ENCODE measurements around the gene TMEM63C.

The TMEM63C gene

DNA sequence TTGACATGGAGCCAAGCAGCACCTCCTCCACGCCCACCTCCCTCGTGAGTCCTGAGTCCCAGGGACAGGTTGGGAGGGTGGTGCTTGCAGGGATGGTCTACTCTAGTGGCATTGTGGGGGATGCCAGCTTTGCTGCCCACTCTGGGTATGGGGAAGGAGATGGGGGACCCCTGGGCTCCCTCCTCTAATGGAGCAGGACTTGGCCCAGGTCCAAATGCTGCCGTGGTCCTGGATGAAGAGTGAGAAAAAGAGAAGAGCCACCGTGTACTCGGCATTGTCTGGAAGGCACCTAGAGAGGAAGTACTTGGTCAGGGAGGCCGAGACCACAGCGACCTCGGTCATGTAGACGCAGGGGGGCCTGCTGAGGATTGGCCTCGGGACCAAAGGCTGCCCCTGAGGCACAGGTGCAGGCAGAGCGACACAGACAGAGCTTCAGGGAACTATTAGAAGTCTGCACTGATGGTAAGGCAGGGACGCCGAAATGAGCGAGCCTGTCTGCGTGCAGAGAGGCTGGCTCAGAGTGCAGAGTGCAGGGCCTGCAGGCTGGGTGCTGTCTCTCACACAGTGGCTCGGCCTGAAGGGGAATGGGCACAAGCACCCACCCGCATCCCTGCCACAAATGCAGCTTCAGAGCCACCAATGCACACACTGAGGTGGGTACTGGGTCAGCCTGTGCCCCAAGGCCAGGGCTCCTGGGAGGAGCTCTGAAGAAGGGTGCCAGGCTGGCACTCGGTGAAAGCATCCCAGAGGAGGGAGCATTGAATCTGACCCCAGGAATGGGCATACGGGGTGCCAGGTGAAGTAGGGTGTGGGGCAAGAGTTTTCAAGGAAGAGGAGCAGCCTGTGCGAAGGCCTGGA is 72.0 kb downstream of the TMEM63C start:
- DNase-seq (ENCODE audit: low read depth) = no peak

DNA sequence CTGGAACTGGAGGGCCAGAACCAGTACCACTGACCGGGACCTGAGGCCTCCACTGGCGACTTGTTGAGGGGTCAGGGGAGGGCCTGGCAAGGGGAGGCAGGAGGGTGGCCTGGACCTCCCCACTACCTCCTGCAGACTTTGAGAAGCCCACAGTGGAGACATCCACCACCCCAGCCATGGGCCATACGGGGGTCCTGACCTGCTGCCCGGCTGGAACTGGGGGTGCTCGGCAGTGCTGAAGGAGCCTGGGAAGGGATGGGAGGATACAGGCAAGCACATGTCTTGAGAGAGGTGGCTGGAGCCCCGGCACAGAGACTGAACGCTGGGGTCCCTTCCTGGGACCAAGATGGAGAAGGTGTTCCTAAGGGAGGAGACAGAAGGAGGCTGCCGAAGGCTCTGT is 75.1 kb downstream of the TMEM63C start:
- no peak for DNase-seq (ENCODE audit: low read depth)

DNA sequence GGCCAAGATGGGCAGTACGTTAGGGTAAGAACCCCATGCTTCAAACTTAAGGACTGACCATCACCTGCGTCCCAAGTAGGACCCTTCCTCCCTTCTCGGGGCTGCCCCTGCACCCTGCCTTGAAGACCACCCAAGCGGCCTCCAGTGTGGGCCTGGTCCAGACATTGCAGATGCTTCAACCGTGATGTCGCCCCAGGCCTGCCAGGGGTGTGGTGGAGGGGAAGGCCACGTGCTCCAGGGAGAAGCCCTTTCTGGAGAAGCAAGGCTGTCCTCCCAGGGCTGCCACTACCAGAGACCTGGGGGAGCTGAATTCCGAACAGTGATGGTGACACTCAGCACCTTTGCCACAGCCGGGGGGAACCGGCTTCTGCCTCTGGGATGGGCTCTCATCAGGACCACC is 76.1 kb downstream of the TMEM63C start:
- no peak for DNase-seq (ENCODE audit: low read depth)

DNA sequence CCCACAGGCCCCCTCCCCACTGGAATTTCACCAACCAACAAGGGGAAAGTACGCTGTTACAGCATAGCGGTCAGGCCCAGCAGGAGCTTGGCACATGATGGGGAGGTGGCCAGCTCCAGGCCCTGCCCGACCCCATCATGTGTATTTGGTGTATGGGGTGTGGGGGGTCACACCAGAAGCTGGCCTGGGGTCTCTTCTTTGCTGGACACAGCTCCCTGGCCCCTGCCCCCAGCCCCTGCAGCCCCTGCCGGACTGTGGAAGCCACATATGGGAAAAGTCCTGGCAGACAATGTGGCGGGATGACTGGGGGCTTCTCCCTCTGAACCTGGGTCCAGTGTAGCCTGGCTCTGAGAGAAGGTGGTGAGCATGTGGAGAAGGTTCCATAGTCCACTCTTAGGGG is 77.0 kb downstream of the TMEM63C start:
- no peak for DNase-seq (ENCODE audit: low read depth)

DNA sequence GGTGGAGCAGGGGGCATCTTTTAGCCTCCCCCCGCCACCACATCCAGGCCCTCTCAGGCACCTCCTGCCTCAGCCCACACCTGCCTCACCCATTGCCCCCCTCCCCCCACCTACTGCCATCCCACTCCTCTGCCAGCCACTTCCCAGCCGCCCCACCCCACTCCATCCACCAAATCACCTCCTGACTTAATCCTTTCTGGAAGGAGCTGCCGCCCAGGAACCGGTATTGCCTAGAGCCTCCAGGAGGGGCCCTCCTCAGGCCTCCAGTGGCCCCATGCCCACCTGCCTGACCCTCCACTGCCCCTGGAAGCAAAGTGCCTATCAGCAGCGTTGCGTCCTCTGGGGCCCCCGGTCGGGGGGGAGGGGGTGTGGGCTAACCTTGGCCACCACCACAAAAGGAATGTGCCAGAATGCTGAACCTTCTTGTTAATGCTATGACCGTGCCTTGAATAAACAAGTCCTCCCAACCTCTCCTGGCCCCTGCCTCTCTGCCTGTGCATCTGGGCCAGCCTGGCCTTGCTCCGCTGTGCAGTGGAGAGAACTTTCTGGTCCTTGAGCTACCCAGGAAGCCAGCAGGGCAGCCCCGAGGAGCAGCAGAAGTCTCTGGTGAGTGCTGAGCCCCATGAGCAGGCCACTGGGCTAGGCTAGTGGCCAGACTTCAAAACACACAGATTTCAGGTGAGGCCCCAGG is 77.6 kb downstream of the TMEM63C start:
- no peak for DNase-seq (ENCODE audit: low read depth)

GRCh38 chr14:77260199-77260598 is 78.6 kb downstream of the TMEM63C start:
- DNase-seq (ENCODE audit: low read depth) = no peak

DNA sequence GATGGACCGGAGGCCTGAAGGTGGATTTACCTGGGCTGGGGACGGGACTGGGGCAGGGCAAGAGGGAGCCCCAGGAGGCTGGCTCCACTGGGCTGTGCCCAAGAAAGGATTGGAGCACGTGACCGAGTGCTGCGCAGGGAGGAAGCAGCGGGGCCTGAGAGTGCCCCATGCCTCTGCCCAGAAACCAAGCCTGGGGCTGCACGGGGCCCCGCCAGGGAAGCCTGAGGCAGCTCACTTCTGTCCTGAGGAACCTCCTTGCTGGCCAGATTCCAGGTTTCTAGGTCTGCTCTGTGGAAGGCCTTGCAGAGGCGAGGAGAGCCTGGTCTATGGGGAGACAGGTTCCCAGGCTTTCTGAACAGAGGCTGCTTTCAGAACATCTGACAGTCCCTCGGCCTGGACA is 79.0 kb downstream of the TMEM63C start:
- DNase-seq (ENCODE audit: low read depth) = no peak

DNA sequence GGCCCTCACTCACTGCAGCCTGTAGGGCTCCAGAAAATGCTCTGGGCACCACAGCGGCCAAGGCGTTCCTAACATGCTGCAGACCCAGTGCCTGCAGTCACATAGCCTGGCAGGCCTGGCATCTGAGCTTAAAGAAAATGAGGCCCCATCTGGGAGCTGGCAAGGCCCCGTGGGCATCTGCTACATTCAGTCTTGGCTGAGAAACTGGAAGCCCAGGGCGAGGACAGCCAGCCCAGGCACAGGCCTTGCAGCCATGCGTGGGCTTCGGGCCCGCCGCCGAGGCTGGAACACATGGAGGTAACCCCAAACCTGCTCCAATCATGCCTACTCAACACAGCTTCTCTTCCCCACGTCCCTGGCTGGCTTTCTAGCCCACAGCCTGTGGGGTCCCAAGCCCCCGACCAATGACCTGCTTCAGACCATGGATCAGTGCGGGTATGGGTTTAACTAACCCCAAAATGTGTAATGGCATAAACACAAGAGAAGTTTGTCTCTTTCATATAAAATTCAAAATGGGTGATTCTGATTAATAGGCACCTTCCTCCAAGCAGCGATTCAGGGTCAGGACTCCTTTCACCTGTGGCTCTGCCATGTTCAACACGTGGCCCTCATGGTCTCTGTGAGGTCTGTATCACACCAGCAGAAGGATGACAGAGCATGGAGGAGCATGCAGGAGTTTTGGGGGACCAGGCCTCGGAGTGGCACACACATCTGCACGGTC is 83.0 kb downstream of the TMEM63C start:
- DNase-seq (ENCODE audit: low read depth) = no peak

DNA sequence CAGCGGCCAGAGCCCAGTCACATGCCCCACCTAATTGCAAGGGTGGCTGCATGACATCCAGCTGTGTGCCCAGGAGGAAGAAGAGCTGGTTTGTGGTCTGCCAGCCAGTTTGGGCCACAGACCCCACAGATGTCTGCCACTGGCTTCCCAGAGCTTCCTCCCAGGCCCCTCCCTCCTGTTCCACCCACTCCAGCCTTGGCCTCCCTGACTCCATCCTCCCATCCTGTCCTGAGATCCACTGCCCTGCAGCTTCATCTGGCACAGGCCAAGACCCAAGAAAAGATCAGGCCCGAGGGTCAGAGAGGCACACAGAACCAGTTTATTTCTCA is 83.6 kb downstream of the TMEM63C start:
- DNase-seq (ENCODE audit: low read depth) = no peak

DNA sequence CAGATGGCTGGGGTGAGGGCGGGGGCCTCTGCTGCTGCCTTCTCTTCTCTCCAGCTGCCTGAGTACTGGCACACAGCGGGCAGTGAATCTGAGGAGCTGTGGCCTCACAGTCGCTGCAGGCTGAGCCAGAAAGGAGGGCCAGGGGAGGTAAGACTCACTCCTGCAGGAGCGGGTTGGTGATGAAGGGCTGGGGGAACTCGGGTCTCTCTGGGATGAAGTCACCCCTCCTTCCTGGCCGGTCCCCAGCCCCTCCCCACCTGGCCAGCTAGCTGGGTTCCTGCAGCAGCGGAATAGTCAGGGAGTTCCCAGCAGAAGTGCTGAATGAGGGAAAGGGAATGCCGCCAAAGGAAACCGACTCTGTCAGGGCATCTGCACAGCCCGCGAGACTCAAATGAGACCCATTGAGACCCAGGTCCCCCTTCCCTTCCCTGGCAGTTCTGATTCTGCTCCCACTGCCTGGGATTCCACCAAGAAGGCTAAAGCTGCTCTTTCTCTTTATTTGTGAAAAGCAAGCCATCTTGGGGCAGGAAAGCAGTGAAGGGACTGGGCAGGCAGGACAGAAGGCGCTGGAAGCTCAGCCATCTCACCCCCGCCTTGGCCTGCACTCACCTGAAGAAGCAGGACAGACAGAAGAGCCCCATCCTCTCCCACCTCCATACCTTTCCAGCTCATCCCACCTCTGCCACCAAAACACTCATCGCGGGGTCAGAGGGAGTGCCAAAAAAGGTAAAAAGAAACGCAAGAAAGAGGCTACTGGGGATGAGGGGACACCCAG is 84.2 kb downstream of the TMEM63C start:
- DNase-seq (ENCODE audit: low read depth) = no peak

DNA sequence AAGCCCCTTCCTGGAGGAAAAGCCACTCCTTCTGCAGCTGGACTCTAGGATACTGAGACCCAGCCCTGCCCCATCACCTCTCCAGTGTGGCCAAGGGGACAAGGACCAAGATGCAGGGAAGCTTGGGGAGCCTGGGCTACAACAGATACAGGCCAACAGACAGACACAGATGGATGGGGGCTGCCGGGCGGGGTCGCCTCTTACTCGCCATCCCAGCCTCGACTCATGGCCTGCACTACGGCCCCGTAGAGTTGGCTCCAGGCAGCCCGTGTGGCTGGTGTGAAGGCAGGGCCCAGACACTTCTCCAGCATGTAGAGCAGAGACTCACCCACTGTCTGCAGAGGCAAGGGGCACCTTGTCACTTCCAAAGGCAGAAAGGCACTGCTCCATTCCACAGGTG is 84.7 kb downstream of the TMEM63C start:
- no peak for DNase-seq (ENCODE audit: low read depth)

GRCh38 chr14:77267937-77268699 is 86.5 kb downstream of the TMEM63C start:
- no peak for DNase-seq (ENCODE audit: low read depth)

GRCh38 chr14:77268989-77269600 is 87.5 kb downstream of the TMEM63C start:
- no peak for DNase-seq (ENCODE audit: low read depth)

GRCh38 chr14:77270361-77271112 is 88.9 kb downstream of the TMEM63C start:
- DNase-seq (ENCODE audit: low read depth) = no peak

- no peak for DNase-seq (ENCODE audit: low read depth)
Observed at GRCh38 chr14:77271113-77271710, 89.6 kb downstream of the TMEM63C start, which contains the start of gene NGB. Gene NGB, minus strand, starts transcription at chr14:77271206. Its CDS starts 269 bp downstream, at chr14:77270937.

DNA sequence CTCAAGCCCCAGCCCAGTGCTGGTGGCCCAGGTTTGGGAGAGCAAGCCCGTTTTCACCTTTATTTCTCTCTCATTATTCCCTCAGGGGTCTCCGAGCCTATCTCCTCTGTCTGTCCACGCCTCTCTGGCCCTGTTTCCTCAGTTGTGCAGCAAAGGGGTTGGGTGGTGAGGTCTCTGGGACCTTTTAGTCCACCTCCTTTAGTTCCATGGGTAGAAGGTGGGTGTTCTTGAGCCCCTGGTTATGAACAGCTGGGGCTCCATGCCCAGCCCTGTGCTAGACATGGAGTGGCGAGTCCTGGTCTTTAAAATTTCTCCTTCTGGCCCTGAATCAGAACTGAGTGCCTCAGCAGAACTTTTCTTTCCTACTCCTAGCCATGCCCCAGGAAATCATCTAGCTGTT is 90.7 kb downstream of the TMEM63C start:
- no peak for DNase-seq (ENCODE audit: low read depth)

GRCh38 chr14:77273796-77274195 is 92.2 kb downstream of the TMEM63C start:
- DNase-seq (ENCODE audit: low read depth) = no peak

- DNase-seq (ENCODE audit: low read depth) = no peak
Observed at GRCh38 chr14:77275041-77275580, 93.5 kb downstream of the TMEM63C start.

- DNase-seq (ENCODE audit: low read depth) = no peak
Observed at GRCh38 chr14:77275601-77276017, 94.0 kb downstream of the TMEM63C start.
